OCI-LY1 (cell line): Measurements from ENCODE around the gene MRPS31.

Experiments
- EZH2 ChIP-seq: fragments of 200-600 bp; sonication (generic), shearing (Covaris generic); IDR thresholded peaks from 2 replicates; pipeline ENCODE4 v1.8.0; 2017; ENCODE audit warnings: borderline replicate concordance, mixed run types, mild to moderate bottlenecking, antibody characterized with exemption, low read length, moderate library complexity, mixed read lengths
- TF ChIP-seq, protein P1 (sequence below): fragments of 200-600 bp; sonication (generic), shearing (Covaris generic); IDR thresholded peaks from 2 replicates; pipeline ENCODE4 v1.5.1; 2017; ENCODE audit warnings: mild to moderate bottlenecking, antibody characterized with exemption, low read length, moderate library complexity, mixed read lengths

GRCh38 chr13:40801255-40802217, 30.5 kb upstream of the MRPS31 start:
- TF ChIP-seq, protein P1, sequence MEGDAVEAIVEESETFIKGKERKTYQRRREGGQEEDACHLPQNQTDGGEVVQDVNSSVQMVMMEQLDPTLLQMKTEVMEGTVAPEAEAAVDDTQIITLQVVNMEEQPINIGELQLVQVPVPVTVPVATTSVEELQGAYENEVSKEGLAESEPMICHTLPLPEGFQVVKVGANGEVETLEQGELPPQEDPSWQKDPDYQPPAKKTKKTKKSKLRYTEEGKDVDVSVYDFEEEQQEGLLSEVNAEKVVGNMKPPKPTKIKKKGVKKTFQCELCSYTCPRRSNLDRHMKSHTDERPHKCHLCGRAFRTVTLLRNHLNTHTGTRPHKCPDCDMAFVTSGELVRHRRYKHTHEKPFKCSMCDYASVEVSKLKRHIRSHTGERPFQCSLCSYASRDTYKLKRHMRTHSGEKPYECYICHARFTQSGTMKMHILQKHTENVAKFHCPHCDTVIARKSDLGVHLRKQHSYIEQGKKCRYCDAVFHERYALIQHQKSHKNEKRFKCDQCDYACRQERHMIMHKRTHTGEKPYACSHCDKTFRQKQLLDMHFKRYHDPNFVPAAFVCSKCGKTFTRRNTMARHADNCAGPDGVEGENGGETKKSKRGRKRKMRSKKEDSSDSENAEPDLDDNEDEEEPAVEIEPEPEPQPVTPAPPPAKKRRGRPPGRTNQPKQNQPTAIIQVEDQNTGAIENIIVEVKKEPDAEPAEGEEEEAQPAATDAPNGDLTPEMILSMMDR = no peak
- no peak for TF ChIP-seq EZH2
